ENCODE data around the gene MRNIP.

MRNIP gene

GRCh38 chr5:179816796-179817469 lies 41.7 kb downstream of the MRNIP start:
- peak overlapping the region; percentile 56 for H3K4me3 ChIP-seq (ENCODE audit: low read length)
- H3K27ac ChIP-seq (ENCODE audit: low read length) = no peak overlapping the region
- H3K36me3 ChIP-seq (ENCODE audit: insufficient read depth, low read depth, low read length) = peaks cover 13% of the 10 kb centered on the region; the same call in 1 of the 2 replicates
- H3K9me3 ChIP-seq (ENCODE audit: insufficient read depth, low read depth, low read length) = no peaks in the 10 kb centered on the region
- H3K27me3 ChIP-seq (ENCODE audit: insufficient read depth, low read length) = peaks cover 37% of the 10 kb centered on the region; the same call in 1 of the 2 replicates
- peaks cover 18% of the 10 kb centered on the region for H3K4me1 ChIP-seq (ENCODE audit: insufficient read depth, low read length)
- no peak overlapping the region; the same call in 1 of the 2 replicates for H3K9ac ChIP-seq (ENCODE audit: low read depth, low read length)

- Histone ChIP-seq H3K4me3 (ENCODE audit: low read length) (peak overlapping the region; percentile 56), H3K36me3 (ENCODE audit: insufficient read depth, low read depth, low read length) (peaks cover 14% of the 10 kb centered on the region; the same call in 1 of the 2 replicates), H3K9ac (ENCODE audit: low read depth, low read length) (no peak overlapping the region; the same call in 1 of the 2 replicates), H3K9me3 (ENCODE audit: insufficient read depth, low read depth, low read length) (no peaks in the 10 kb centered on the region), H3K4me1 (ENCODE audit: insufficient read depth, low read length) (peaks cover 17% of the 10 kb centered on the region), H3K27ac (ENCODE audit: low read length) (no peak overlapping the region), H3K27me3 (ENCODE audit: insufficient read depth, low read length) (peaks cover 37% of the 10 kb centered on the region; the same call in 1 of the 2 replicates)
Measured at GRCh38 chr5:179816401-179816795, 42.2 kb downstream of the MRNIP start.

GRCh38 chr5:179815491-179816249 lies 42.9 kb downstream of the MRNIP start:
- Histone ChIP-seq H3K9me3 (ENCODE audit: insufficient read depth, low read depth, low read length) (no peaks in the 10 kb centered on the region), H3K36me3 (ENCODE audit: insufficient read depth, low read depth, low read length) (peaks cover 14% of the 10 kb centered on the region; the same call in 1 of the 2 replicates), H3K4me3 (ENCODE audit: low read length) (no peak overlapping the region), H3K27me3 (ENCODE audit: insufficient read depth, low read length) (peaks cover 37% of the 10 kb centered on the region; the same call in 1 of the 2 replicates), H3K4me1 (ENCODE audit: insufficient read depth, low read length) (peaks cover 17% of the 10 kb centered on the region), H3K9ac (ENCODE audit: low read depth, low read length) (no peak overlapping the region), H3K27ac (ENCODE audit: low read length) (no peak overlapping the region)

GRCh38 chr5:179814090-179814489 lies 44.5 kb downstream of the MRNIP start:
- Histone ChIP-seq H3K27me3 (ENCODE audit: insufficient read depth, low read length) (peaks cover 31% of the 10 kb centered on the region; the same call in 1 of the 2 replicates), H3K9ac (ENCODE audit: low read depth, low read length) (no peak overlapping the region), H3K9me3 (ENCODE audit: insufficient read depth, low read depth, low read length) (no peaks in the 10 kb centered on the region), H3K36me3 (ENCODE audit: insufficient read depth, low read depth, low read length) (peaks cover 14% of the 10 kb centered on the region; the same call in 1 of the 2 replicates), H3K27ac (ENCODE audit: low read length) (no peak overlapping the region), H3K4me1 (ENCODE audit: insufficient read depth, low read length) (peaks cover 6% of the 10 kb centered on the region), H3K4me3 (ENCODE audit: low read length) (no peak overlapping the region)

GRCh38 chr5:179812997-179813607 lies 45.5 kb downstream of the MRNIP start:
- peaks cover 28% of the 10 kb centered on the region; the same call in 1 of the 2 replicates for H3K27me3 ChIP-seq (ENCODE audit: insufficient read depth, low read length)
- H3K27ac ChIP-seq (ENCODE audit: low read length) = no peak overlapping the region
- H3K36me3 ChIP-seq (ENCODE audit: insufficient read depth, low read depth, low read length) = peaks cover 14% of the 10 kb centered on the region; the same call in 1 of the 2 replicates
- no peak overlapping the region for H3K4me3 ChIP-seq (ENCODE audit: low read length)
- no peaks in the 10 kb centered on the region for H3K9me3 ChIP-seq (ENCODE audit: insufficient read depth, low read depth, low read length)
- H3K9ac ChIP-seq (ENCODE audit: low read depth, low read length) = no peak overlapping the region
- peaks cover 6% of the 10 kb centered on the region for H3K4me1 ChIP-seq (ENCODE audit: insufficient read depth, low read length)

DNA sequence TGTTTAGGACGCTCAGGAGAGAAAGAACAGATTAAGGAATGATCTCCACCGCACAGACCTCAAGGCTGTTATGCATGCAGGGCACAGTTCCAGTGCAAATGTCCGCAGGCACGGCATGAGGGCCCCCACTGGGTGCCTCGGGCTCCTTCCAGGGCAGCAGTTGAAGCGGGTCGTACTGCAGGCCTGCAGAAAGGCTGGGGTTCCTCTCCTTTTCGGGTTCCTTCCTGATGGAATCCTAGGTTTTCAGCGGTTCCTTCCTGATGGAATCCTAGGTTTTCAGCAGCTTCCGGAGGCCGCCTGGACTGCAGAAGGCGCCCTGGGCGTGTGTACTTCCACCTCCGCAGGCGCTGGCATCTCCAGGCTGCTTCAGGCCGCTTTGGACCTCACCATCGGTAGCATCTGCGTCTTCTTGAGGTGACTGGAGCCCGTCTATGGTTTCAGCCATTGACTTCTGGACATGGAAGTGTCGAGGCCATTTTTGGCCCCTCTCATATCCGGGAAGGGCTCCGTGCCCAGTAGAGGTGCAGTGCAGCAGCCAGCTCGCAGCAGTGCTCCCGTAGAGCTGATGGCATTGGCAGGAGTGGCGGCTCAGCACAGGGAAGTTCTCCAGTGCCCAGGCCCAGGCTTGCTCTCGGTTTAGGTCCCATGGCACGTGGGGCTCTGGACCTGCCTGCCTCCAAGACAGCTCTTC lies 46.3 kb downstream of the MRNIP start:
- Histone ChIP-seq H3K27me3 (ENCODE audit: insufficient read depth, low read length) (peaks cover 21% of the 10 kb centered on the region; the same call in 1 of the 2 replicates), H3K27ac (ENCODE audit: low read length) (no peak overlapping the region)

DNA sequence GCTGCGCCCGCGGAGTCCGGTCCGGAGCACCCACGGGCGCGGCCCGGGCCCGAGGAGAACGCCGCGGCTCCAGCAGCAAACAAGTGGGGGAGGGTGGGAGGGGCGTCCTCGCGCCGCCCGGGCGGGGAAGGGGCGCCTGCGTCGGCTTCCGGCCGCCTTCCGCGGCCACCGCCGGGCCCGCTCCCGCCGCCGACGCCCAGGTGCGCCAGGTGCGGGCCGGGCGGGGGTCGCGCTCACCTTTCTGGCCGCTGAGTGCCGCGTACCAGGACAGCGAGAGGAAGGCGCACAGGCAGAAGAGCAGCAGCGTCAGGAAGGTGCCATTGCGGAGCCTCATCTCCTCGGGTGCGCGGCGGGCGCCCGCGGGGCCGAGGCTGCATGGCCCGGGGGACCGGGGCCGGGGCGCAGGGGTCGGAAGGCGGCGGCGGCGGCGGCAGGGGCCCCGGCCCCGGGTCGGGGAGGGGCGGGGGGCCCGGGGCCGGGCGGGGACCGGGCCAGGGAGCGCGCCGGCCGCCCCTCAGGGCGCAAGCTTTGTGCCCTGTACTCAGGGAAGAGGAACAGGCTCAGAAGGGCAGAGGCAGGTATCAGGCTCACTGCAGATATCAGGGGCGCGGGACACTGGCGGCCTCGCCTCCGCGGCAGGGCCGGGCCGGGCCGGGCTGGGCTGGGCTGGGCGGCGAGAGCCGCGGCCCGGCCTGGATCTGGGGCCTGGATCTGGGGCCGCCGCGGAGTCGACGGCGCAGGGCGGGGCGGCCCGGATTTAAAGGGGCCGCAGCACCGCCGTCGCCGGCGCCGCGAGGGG lies 52.2 kb downstream of the MRNIP start, which contains the start of gene MGAT4B:
TSS of gene MGAT4B (minus strand) at position 617 of the 799 bp plus-strand sequence. CDS start at position 334, 283 bp downstream.
- no peak within 1 kb of the TSS for H3K27ac ChIP-seq (ENCODE audit: low read length)
- H3K36me3 ChIP-seq (ENCODE audit: insufficient read depth, low read depth, low read length) = no peaks in the 10 kb centered on the region
- peak within 1 kb of the TSS; percentile 53; the same call in 1 of the 2 replicates for H3K9ac ChIP-seq (ENCODE audit: low read depth, low read length)
- peaks cover 10% of the 10 kb centered on the region; the same call in 1 of the 2 replicates for H3K27me3 ChIP-seq (ENCODE audit: insufficient read depth, low read length)
- peak within 1 kb of the TSS; percentile 65; the same call in 1 of the 2 replicates for H3K4me3 ChIP-seq (ENCODE audit: low read length)
- peaks cover 17% of the 10 kb centered on the region for H3K4me1 ChIP-seq (ENCODE audit: insufficient read depth, low read length)
- H3K9me3 ChIP-seq (ENCODE audit: insufficient read depth, low read depth, low read length) = no peaks in the 10 kb centered on the region

More for the DNA sequence above, 46.3 kb downstream of the MRNIP start:
- Histone ChIP-seq H3K9ac (ENCODE audit: low read depth, low read length) (no peak overlapping the region), H3K9me3 (ENCODE audit: insufficient read depth, low read depth, low read length) (no peaks in the 10 kb centered on the region), H3K4me1 (ENCODE audit: insufficient read depth, low read length) (peaks cover 6% of the 10 kb centered on the region), H3K4me3 (ENCODE audit: low read length) (no peak overlapping the region), H3K36me3 (ENCODE audit: insufficient read depth, low read depth, low read length) (peaks cover 14% of the 10 kb centered on the region; the same call in 1 of the 2 replicates)

- Histone ChIP-seq H3K27ac (ENCODE audit: low read length) (no peak overlapping the region), H3K36me3 (ENCODE audit: insufficient read depth, low read depth, low read length) (0 out of 2 replicates have a peak, but pooled peaks cover 6% of the 10 kb centered on the region), H3K4me1 (ENCODE audit: insufficient read depth, low read length) (peaks cover 17% of the 10 kb centered on the region), H3K4me3 (ENCODE audit: low read length) (peak overlapping the region; percentile 65; the same call in 1 of the 2 replicates), H3K9ac (ENCODE audit: low read depth, low read length) (peak overlapping the region; percentile 53; the same call in 1 of the 2 replicates), H3K9me3 (ENCODE audit: insufficient read depth, low read depth, low read length) (no peaks in the 10 kb centered on the region), H3K27me3 (ENCODE audit: insufficient read depth, low read length) (peaks cover 10% of the 10 kb centered on the region; the same call in 1 of the 2 replicates)
Measured at GRCh38 chr5:179805529-179806249, 52.9 kb downstream of the MRNIP start.

GRCh38 chr5:179805070-179805528 lies 53.5 kb downstream of the MRNIP start:
- Histone ChIP-seq H3K9ac (ENCODE audit: low read depth, low read length) (peak overlapping the region; percentile 53; the same call in 1 of the 2 replicates), H3K9me3 (ENCODE audit: insufficient read depth, low read depth, low read length) (no peaks in the 10 kb centered on the region), H3K4me1 (ENCODE audit: insufficient read depth, low read length) (peaks cover 17% of the 10 kb centered on the region), H3K27ac (ENCODE audit: low read length) (no peak overlapping the region), H3K36me3 (ENCODE audit: insufficient read depth, low read depth, low read length) (peaks cover 6% of the 10 kb centered on the region; the same call in 1 of the 2 replicates), H3K27me3 (ENCODE audit: insufficient read depth, low read length) (peaks cover 10% of the 10 kb centered on the region; the same call in 1 of the 2 replicates), H3K4me3 (ENCODE audit: low read length) (peak overlapping the region; percentile 65; the same call in 1 of the 2 replicates)
